ENCODE results near the gene SNX4.

- no peak for TF ChIP-seq POLR2AphosphoS5 (IDR thresholded peaks at IDR 0.05; ENCODE audit: low read depth, low read length)
- no peak for TF ChIP-seq USF2 (IDR thresholded peaks at IDR 0.05; ENCODE audit: borderline replicate concordance, low read depth, low read length)
- no peak for TF ChIP-seq MAX (IDR thresholded peaks at IDR 0.05; ENCODE audit: low read depth)
- TF ChIP-seq CTCF (IDR thresholded peaks at IDR 0.05) = no peak
- peak in 1 of 2 experiments; percentile 31; a peak in 1 of 4 replicates for TF ChIP-seq EP300 (IDR thresholded peaks at IDR 0.05; ENCODE audit: borderline replicate concordance in 1 of 2, low read depth in 1 of 2, low read length in 1 of 2)
- no peak for TF ChIP-seq FOXJ3 (CRISPR knock-in tag; IDR thresholded peaks at IDR 0.05)
These were observed 21.4 kb downstream of the SNX4 start for GRCh38 chr3:125498630-125499029.

All from SK-N-SH (cell line).